Measurements from ENCODE around the gene LURAP1L.

Gene LURAP1L, protein sequence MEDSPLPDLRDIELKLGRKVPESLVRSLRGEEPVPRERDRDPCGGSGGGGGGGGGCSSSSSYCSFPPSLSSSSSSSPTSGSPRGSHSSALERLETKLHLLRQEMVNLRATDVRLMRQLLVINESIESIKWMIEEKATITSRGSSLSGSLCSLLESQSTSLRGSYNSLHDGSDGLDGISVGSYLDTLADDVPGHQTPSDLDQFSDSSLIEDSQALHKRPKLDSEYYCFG

GRCh38 chr9:12774861-12775678, at the start of gene LURAP1L:
Gene LURAP1L (plus strand): TSS chr9:12775020. CDS start chr9:12775716, 696 bp downstream.
- DNase-seq, result no peak

DNA sequence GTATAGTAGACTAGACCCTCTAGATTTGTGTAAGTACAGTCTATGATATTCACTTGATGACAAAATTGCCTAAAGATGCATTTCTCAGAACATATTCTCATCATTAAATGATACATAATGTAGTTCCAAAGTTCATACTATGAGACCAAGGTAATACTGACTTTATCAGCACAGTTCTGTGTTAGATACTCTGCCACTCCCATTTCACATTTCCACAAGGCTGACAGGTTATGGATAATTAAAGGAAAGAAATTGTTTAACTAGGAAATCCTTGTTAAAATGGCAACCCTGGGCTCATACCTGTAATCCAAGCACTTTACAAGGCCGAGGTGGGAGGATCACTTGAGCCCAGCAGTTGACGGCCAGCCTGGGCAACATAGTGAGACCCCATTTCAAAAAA, 48.0 kb upstream of the LURAP1L start:
- no peak for DNase-seq

DNA sequence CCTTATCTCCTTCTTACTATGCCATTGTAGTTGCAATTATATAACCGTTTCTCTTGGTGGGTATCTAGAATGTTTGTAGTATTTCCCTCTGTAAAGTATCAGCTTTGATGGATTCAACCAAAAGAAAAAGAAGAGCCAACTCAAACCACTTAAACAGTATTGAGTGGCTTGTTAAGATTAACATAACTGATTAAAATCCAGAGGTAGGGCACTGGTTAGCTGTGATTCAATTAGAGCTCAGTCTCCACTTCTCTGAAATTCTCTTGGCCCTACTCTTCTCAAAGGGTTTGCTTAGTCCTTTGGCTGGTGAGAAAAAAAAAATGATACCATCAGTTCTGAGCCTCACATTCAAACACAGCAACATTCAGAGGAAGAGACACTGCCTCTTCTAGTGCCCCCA, 44.6 kb upstream of the LURAP1L start:
- no peak for DNase-seq

DNA sequence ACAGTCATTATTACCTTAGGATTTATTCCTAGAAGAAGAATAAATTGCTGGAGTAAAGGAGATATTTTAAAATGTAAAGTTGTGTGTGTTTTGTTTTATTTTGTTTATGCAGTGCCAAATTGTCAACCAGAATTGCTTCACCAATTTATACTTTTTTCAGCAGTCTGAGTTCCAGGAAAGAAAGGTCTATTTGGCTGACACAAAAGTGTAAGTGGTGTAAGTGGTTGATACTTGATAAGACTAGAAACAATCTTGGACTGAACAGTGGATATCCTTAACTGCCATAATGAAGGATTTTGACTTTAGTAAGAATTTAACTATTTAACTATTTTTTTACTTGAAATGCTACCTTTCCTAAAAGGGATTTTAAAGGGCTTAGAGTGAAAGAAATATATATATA, 43.9 kb upstream of the LURAP1L start:
- DNase-seq, result no peak

- no peak for DNase-seq
These were observed 41.8 kb upstream of the LURAP1L start for GRCh38 chr9:12732971-12733370.

DNA sequence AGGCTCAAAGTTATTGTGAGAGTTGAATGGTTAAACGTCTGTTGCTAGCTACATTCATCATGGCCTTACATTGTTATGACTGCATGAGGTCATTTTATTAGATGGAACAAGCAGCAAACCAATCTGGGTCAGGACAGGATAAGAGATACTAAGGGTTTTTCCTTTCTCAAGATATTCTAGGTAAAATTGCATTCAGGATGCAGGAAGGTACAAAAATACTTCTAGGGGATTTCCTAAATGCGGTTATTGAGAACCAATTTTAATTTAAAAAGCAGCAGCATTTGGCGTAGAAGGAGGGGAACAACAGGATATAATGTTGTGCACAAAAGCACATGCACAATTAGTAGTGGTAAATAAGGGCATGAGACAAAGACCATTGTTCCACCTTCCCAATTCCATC, 39.2 kb upstream of the LURAP1L start:
- DNase-seq, result no peak

- DNase-seq, result no peak
These were observed 36.9 kb upstream of the LURAP1L start for GRCh38 chr9:12737871-12738270.

- DNase-seq, result no peak
These were observed 35.7 kb upstream of the LURAP1L start for GRCh38 chr9:12739014-12739652.

DNA sequence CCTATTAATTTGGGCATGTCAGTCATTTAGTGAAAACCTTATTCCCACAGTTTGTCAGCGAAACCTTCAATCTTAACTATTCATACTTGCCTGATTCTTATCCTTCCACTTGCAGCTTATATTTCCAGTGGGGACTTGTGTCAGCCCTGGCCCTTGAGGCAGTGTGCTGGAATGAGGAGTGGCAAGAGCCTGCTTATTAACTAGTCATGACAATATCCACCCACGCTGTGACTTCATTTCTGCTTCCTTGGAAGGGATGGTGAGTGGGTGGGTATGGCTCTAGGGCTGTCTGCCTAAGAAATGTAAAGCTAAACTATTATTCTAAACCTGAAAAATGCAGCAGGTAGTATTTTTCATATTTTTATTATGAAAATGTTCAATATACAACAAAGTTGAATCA, 34.0 kb upstream of the LURAP1L start:
- DNase-seq, result no peak

- DNase-seq, result no peak
These were observed 26.8 kb upstream of the LURAP1L start for GRCh38 chr9:12748016-12748415.

GRCh38 chr9:12748954-12749353, 25.9 kb upstream of the LURAP1L start:
- no peak for DNase-seq

GRCh38 chr9:12753931-12754330, 20.9 kb upstream of the LURAP1L start:
- DNase-seq, result no peak

GRCh38 chr9:12759761-12760160, 15.1 kb upstream of the LURAP1L start:
- no peak for DNase-seq

- DNase-seq, result no peak
These were observed 14.1 kb upstream of the LURAP1L start for GRCh38 chr9:12760758-12761157.

GRCh38 chr9:12764150-12764549, 10.7 kb upstream of the LURAP1L start:
- DNase-seq, result no peak

- no peak for DNase-seq
These were observed 9.6 kb upstream of the LURAP1L start for GRCh38 chr9:12765088-12765798.

DNA sequence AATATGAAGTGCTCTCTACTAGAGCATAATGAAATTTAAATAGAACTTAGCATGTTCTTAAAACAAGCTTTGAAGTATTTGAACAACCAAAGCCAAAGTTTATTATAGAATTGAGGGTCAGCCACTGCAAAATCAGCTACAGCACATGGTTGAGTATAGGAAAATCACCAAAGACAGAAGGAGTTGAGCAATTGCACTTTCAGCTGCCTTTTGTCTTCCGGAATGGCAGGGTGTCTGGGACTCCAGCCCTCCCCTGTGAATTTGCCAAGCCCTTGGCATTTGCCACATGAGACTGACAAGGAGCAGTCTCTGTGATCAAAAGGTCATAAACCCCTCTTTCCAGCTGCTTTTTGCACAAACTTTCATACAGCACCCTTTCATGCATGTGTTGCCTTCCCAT, 8.5 kb upstream of the LURAP1L start:
- no peak for DNase-seq

- no peak for DNase-seq
These were observed 4.6 kb upstream of the LURAP1L start for GRCh38 chr9:12770261-12770660.

DNA sequence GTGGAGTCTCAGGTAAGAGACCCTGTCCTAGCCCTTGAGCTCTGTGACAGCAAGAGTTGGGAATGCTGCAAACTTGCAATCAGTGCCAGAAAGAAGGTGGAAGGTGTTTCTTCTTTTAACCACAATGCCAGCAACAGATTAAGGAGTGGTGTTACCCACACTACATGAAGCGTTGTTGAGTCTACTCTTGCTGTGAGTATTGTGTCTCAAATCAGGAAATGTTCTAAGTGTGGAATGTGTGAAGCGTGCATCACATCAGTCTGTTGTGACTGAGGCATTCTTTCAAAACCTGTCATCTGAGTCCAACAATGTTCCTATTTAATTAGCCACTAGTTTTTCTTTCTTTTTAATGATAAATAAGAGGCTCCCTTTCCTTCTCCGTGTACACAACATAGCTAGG, 2.9 kb upstream of the LURAP1L start:
- no peak for DNase-seq

GRCh38 chr9:12773562-12773961, 1.3 kb upstream of the LURAP1L start:
- no peak for DNase-seq

DNA sequence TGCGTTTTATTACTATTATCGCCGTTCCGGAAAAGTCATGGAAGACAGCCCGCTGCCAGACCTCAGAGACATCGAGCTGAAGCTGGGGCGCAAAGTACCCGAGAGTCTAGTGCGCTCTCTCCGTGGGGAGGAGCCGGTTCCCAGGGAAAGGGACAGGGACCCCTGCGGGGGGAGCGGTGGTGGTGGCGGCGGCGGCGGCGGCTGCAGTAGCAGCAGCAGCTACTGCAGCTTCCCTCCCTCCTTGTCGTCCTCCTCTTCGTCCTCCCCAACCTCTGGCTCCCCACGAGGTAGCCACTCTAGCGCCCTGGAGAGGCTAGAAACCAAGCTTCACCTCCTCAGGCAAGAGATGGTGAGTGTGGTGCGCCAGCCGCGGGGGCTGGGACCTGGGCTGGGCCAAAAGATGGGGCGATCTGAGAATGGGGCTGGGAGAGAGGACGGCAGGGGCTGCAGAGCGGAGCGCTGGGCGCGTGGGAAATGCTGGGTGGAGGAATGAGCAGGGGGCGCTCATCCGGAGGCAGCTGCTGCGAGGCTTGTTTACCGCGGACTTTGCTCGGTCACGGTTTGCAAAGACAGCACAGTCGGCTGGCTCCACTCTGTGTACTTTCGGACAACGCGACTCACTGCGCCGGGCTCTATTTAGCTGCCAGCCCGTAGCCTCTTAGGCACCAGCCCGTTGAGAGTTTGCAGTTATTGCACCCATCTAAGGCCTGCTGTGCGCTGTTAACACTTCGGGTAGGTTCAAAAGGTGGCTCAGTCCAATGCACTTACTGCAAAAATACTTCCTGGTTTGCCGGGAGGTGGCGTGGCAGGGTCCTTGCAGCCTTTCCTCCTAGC, 1.1 kb downstream of the LURAP1L start:
- no peak for DNase-seq

DNA sequence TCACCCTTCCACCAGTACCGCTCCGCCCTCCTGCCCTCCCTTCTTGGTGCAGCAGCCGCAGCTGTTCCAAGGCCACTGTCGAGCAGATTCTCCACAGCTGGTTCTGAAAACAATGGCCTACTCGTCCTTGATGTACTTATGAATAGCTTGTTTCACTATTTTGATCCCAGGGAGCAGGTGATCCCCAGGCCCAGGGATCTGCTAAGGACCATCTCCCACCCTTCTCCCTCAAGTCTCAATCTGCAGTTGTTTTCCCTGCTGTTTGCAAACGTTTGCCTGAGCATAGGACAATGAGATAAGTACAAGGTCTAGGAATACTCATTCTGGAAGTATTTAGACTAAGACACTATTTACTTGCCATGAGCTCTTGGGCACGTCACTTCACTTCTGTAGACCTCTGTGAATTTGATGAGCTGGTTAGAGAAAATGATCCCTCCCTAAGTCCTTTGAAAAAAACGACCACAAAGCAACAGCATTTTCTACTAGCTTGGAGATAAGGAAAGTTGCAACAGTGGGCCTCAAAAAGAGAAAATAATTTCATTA, 1.8 kb downstream of the LURAP1L start:
- no peak for DNase-seq

All from GDM1 (cell line).